WERI-Rb-1 (cell line): Measurements from ENCODE around the gene ONECUT1.

Experiments used
- DNase-seq: peaks from one replicate; pipeline ENCODE4 v3.0.0-alpha.2; 2020
- H3K27ac ChIP-seq: fragments of 250-450 bp; sonication (Bioruptor Pico); 2 replicates; pipeline ENCODE4 v1.5.1; 2020; ENCODE audit warnings: mild to moderate bottlenecking, moderate library complexity
- H3K27me3 ChIP-seq: fragments of 250-450 bp; sonication (Bioruptor Pico); 2 replicates; pipeline ENCODE4 v1.5.1; 2021; ENCODE audit warnings: mild to moderate bottlenecking, low read depth, moderate library complexity; ENCODE audit not compliant: insufficient read depth, severe bottlenecking
- H3K36me3 ChIP-seq: fragments of 250-450 bp; sonication (Bioruptor Pico); 2 replicates; pipeline ENCODE4 v1.5.1; 2020; ENCODE audit warnings: mild to moderate bottlenecking, moderate library complexity
- H3K4me3 ChIP-seq: 2 replicates; pipeline ENCODE4 v1.5.1; 2011; ENCODE audit warnings: low read depth, mild to moderate bottlenecking, control low read depth, low read length
- H3K9me3 ChIP-seq: fragments of 250-450 bp; sonication (Bioruptor Pico); 2 replicates; pipeline ENCODE4 v1.5.1; 2021; ENCODE audit warnings: mild to moderate bottlenecking, moderate library complexity; ENCODE audit not compliant: severe bottlenecking
- CTCF ChIP-seq: IDR thresholded peaks from 2 replicates; pipeline ENCODE4 v1.5.1; 2011; ENCODE audit warnings: low read depth, mild to moderate bottlenecking, control low read depth, inconsistent platforms, low read length

ONECUT1 gene

GRCh38 chr15:52759969-52760368 lies 30.2 kb downstream of the ONECUT1 start:
- H3K9me3 ChIP-seq = no peaks in the 10 kb centered on the region
- H3K27me3 ChIP-seq = no peaks in the 10 kb centered on the region
- H3K27ac ChIP-seq = no peak overlapping the region
- no peaks in the 10 kb centered on the region for H3K36me3 ChIP-seq
- DNase-seq = no peak
- no peak for TF ChIP-seq CTCF
- H3K4me3 ChIP-seq = no peak overlapping the region

GRCh38 chr15:52757496-52757895 lies 32.6 kb downstream of the ONECUT1 start:
- DNase-seq = no peak
- Histone ChIP-seq H3K4me3 (no peak overlapping the region), H3K27me3 (no peaks in the 10 kb centered on the region), H3K36me3 (no peaks in the 10 kb centered on the region), H3K27ac (no peak overlapping the region), H3K9me3 (no peaks in the 10 kb centered on the region)
- no peak for TF ChIP-seq CTCF

- Histone ChIP-seq H3K36me3 (no peaks in the 10 kb centered on the region), H3K27me3 (no peaks in the 10 kb centered on the region), H3K9me3 (no peaks in the 10 kb centered on the region), H3K4me3 (no peak overlapping the region), H3K27ac (no peak overlapping the region)
- TF ChIP-seq CTCF = no peak
- no peak for DNase-seq
These were observed 38.6 kb downstream of the ONECUT1 start for GRCh38 chr15:52751522-52751921.

GRCh38 chr15:52749258-52749657 lies 40.9 kb downstream of the ONECUT1 start:
- H3K9me3 ChIP-seq = no peaks in the 10 kb centered on the region
- H3K27ac ChIP-seq = no peak overlapping the region
- H3K36me3 ChIP-seq = no peaks in the 10 kb centered on the region
- no peak overlapping the region for H3K4me3 ChIP-seq
- H3K27me3 ChIP-seq = no peaks in the 10 kb centered on the region
- TF ChIP-seq CTCF = no peak
- DNase-seq = no peak

GRCh38 chr15:52746162-52746757 lies 43.9 kb downstream of the ONECUT1 start:
- Histone ChIP-seq H3K27me3 (no peaks in the 10 kb centered on the region), H3K9me3 (no peaks in the 10 kb centered on the region), H3K36me3 (no peaks in the 10 kb centered on the region), H3K4me3 (no peak overlapping the region), H3K27ac (no peak overlapping the region)
- DNase-seq = no peak
- TF ChIP-seq CTCF = no peak

GRCh38 chr15:52745326-52746161 lies 44.6 kb downstream of the ONECUT1 start:
- Histone ChIP-seq H3K27ac (no peak overlapping the region), H3K36me3 (no peaks in the 10 kb centered on the region), H3K4me3 (no peak overlapping the region), H3K9me3 (no peaks in the 10 kb centered on the region), H3K27me3 (no peaks in the 10 kb centered on the region)
- no peak for DNase-seq
- TF ChIP-seq CTCF = no peak
